Kasumi-1 (cell line): ENCODE results near the gene FARS2.

ENCODE experiments used
- DNase-seq, 2 experiments: peaks; one replicate each; lab custom pipeline; 2025; lab: John Stamatoyannopoulos, UW

FARS2 gene

DNA sequence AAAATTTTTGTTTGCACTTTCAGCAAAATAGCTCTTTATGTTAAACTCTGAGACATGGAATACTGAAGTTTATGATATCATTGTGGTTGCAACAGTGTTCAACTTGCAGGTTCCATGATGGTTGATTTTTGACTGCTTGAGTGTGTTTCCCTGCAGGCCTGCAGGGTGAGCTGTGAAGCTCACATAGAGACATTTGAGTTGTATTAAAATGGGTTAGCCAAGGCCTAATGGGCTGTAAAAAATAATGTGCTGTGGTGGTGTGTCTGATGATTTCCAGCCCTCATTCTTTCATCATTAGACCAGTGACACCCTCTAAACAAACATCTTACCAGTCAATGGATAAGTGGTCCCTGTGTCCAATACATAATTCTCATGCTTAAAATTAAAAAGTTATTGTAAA lies 321.4 kb downstream of the FARS2 start:
- no peak for DNase-seq

DNA sequence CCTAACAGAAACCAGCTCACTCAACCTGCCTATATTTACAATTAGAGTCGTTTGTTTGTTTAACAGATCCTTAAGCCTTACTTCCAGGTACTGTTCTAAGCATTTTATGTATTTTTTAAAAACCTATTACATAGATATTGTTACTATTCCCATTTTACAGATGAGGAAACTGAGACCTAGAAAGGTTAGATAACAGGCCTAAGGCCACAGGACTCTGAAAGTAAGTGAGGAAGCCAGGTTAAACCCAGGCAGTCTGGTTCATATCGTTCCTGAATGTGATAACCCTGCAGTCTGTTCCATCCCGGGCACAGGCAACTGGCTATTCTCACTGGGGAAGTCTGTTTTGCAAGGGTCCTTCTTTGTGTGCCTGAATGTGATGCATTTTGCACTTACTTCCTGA lies 322.2 kb downstream of the FARS2 start:
- no peak for DNase-seq

DNA sequence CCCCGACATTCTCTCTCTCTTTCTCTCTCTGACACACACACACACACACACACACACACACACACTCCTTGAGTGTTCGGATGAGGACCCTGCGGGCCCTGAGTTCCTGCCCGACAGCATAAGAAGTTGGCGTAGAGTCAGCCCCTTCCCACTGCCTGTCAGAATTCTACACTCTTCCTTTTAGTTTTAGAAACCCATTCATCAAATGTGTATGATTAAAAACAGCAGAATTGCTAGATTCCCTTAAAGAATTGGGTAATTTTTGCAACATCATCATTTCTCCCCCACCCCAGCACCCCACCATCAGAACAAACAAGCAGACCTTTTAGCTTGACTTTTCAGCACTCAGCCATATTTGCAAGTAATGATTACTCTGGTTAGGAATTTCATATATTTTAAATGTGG lies 322.8 kb downstream of the FARS2 start:
- DNase-seq, result no peak

DNA sequence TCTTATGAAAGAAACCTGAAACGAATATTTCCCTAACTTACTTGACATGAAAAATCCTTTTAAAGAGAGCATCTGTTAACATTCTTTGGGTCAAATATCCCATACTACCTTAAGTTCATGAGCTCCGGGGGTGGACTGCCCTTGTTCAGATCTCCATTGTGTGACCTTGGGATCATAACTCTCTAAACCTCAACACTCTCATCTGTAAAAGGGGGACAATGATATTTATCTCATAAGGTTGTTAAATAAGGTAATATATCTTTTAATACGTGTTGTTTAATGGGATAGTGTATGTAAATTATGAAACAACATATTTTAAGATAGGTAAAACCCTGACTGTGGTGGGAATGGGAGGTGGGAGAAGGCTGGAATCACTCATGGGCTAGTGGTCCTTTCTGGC lies 326.3 kb downstream of the FARS2 start:
- DNase-seq, result no peak

DNA sequence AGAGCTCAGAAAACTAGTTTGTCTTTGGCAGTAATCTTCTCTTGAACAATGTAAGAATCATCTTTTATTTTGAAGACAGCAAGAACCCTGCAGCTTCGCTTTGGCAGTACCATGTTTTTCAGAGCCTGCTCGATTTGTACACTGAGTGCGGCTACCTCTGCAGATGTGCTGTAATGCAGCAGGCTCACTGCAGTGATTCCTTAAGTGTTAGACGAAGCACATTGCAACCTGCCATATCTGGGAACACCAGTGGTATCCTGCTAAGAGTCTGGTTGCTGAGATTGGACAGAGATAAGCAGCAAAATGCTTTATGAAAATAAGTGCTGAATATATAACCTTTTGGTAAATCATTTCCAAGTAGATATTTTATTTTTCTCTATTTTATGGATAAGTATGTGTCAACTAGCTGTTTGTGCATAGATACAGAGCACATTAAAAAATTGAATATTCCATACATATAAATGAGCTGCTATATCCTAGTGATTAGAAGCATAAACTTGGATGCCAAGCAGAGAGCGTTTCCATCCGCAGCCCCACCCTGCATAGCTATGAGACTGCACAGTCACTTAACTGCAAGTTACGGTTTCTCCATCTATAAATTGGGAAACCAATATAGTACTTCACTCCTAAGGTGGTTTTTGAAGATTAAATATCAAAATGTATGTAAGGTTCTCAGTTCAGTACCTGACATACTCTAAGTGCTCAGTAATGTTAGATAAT lies 328.3 kb downstream of the FARS2 start:
- DNase-seq, result no peak

DNA sequence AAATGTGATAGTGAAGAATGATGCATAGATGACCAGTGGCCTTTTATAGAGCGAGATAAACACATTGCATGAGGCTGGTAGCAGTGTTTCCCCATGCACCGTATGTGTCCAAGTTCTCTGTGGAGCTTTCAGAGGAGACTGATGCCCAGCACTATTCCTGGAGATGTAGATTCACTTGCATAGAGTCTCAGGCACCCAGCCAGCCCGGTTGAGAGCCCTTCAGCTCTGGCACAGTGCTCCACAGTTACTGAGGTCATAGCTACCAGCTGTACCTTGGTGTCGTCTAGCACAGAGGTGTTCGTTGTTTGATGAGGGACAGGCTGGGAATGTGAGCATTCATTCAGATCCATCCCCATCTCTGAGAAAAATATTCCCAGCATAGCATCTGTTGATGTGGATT lies 328.9 kb downstream of the FARS2 start:
- no peak for DNase-seq

DNA sequence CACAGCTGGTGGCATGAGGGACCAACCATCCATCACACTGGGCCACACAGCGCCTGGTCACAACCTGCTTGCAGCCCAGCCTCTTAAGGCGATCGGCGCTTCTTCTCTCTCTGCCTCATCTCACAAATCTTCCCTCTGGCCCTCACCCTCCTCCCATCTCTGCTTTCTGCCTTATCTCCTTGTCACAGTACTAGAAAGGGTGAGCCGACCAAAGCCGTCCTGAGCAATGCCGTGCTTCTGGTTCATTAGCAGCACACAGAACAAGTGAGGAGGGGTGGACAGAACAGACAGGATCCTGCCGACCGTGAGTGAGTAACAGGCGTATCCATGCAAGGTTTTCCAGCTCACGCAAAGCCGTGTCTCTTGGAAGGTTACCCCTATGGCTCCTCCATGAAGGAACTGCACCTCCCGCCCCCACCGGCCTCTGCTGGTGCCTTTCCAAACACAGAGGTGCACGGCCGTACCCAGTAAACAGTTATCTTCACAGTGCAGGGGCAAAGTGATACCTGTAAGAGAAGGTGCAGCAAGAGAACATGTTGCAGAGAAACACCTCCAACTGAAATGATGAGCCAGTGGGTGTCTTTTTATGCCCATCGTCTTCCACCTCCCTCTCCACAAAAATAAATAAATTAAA lies 331.7 kb downstream of the FARS2 start:
- DNase-seq, result no peak

DNA sequence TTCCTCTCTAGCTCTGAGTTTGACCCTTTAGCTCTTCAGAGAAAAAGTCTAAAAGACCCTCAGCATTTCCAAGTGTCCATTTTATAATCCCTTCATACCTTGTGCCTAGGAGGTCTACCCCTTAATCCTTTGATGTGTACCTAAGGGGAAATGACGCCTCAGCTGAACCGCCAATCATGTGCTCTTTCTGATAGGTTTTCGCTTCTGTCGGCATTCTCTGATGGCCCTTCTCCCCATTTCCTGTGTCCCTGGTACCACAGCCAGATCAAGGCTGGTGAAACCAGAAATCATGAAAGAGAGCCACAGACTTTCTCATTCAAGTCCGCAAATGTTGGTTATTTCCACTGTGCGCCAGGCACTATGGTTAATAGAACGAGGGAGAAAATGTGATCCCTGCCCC lies 333.9 kb downstream of the FARS2 start:
- no peak for DNase-seq

DNA sequence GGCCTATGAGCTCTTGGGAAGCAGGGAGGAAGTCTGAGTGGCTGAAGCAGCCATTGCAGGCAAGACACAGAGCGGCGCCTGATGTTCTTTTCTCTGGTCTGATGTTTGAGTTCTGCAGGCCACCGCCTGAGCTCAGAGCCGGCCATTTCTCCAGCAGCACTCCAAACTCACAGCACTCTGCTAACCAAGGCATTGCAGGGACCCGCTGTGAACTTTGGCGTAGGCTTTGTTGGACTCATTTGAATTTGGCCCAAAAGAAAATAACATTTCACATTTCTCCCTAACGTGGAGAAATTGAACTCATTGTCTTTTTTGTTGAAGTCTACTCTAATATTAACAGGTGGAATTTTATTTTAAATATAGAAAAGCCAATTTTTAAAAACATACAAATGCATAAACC lies 336.1 kb downstream of the FARS2 start:
- no peak for DNase-seq

DNA sequence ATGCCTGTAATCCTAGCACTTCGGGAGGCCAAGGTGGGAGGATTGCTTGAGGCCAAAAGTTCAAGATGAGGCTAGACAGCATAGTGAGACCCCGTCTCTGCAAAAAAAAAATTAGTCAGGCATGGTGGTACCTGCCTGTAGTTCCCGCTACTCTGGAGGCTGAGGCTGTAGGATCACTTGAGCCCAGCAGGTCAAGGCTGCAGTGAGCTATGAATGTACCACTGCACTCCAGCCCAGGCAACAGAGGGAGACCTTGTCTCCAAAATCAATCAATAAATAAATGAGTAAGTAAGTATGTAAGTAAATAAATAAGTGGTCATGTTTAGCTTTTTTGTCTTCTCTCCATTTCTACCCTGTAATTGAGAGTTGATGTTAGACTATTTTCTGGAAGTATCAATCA lies 336.8 kb downstream of the FARS2 start:
- no peak for DNase-seq

DNA sequence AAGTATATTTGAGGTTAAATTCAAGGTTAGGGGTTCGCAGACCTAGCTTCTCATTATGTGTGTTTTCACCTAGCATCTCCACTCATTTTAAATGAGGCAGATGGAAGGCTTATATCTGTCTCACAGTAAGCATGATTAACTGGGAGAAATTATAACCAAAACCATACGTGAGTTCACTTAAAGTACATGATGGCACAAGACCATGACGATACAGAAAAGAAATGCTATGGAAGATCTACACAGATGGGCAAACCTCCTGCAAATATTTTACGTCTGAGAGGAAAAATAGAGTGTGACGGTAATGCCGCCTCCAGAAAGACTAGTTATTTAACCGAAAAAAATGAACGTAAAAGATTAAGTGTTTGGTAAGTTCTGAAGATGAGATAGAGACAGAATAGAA lies 337.8 kb downstream of the FARS2 start:
- DNase-seq, result no peak

DNA sequence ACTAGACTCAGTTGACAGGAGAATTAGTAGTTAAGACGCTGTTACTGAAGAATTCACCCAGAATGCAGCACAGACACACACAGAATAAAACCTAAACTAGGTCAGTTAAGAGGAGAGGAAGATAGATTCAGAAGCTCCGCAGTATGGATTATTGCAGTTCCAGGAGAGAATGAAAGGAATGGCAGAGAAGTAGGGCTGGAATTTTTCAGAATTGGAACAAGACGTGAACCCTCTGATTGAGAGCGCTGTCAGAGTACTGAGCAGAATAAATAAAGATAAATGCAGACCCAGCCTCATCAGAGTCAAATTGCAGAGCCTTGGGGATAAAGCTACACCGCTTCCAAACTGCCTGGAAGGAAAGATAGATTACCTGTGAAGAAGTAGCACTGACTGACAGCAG lies 344.6 kb downstream of the FARS2 start:
- DNase-seq, result no peak

DNA sequence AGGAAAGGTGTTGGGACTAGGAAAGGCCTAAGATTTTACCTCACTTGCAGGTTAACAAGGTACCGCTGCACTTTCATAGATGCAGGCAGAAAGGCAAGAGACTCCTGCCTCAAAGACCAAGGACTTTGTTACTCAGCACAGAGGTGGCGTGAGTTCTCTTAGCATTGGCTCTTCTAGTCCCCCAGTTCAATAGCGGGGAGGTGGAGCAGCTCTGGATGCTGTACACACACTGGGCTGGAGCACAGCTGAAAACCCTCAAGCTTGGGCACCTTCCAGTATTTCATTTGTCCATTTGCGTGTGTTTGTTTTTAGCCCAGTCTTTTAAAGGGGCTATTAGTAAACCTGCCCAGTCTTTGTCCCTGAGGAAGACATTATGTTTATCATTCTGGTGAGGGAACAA lies 345.2 kb downstream of the FARS2 start:
- DNase-seq, result no peak

DNA sequence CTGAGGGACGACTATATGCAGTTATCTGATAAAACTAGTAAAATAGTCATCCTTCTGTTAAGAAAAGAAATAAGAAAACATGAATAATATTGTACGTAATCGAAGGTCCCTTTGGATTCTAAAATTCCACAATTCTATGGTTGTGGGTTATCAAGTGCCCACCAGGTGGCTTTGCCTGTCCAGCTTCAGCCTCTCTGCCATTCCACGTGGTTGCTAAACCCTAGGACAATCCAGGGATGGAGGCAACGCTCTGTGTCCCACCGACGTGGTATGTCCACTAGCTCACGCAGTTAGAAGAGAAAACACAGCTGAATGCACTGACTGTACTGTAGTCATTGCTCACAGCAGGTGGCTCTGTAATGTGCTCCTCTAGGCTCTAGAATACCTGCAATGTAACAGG lies 349.3 kb downstream of the FARS2 start:
- DNase-seq, result no peak

DNA sequence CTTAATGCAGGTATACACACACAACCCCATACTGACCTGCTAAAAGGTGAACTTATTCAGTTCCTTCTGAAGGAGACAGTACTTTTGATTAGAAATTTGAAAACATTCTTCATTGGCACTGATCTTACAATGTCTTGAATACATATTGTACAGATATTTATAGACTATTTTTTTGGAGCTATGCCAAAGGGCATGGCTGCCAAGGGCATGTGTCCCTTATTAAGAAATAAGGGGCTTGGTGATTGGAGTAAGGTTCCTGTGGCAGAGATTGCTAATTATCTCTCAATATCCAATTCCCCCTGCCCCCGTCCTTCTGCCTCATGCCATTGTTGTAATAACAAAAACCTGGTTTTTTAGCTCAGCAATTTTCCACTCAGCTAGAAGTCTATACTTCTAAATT lies 355.9 kb downstream of the FARS2 start:
- no peak for DNase-seq

DNA sequence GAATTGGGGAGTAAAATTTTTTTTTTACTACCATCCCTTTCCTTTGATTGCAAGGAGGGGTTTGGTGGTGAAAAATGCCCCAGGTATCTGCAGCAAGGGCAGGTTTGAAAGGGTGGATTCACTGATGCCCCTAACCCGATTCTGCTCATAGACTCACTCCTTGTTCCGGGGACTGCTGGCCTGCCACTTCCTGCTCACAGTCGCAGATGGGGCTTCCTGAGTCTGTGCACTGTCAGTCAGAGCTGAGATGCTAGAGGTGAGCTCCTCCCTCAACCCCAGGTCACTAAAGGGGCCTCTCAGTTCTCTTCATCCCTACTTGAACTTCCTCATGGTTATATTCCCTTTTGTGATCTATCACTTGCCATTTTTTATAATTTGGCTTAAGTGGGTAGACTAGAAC lies 357.9 kb downstream of the FARS2 start:
- DNase-seq, result peak; percentile 22 to 26

DNA sequence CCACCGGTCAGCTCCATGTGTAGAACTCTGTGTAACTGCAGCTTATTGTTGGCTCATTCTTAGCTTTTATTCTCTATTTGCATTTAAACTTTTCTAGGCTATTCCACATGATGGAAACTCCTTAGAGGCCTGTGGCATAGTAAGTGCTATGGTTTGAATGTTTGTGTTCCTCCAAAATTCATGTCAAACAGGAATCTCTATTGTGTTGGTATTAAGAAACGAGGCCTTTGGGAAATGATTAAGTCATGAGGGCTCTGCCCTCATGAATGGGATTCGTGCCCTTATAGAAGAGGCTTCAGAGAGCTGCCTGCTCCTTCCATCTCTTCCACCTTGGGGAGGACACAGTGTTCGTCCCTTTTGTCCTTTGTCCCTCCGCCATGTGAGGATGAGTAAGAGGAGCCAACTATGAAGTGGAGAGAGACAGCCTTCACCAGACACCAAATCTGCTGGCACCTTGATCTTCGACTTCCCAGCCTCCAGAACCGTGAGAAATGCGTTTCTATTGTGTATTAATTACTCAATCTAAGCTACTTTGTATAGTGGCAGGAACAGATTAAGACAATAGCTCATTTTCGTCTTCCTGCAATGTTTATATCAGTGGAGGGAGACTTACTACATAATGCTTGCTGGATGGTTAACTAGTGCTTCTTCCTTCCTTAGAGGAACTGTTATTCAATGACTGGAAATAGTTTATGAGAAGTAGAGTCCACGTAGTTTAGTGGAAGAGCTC lies 361.1 kb downstream of the FARS2 start:
- no peak for DNase-seq

DNA sequence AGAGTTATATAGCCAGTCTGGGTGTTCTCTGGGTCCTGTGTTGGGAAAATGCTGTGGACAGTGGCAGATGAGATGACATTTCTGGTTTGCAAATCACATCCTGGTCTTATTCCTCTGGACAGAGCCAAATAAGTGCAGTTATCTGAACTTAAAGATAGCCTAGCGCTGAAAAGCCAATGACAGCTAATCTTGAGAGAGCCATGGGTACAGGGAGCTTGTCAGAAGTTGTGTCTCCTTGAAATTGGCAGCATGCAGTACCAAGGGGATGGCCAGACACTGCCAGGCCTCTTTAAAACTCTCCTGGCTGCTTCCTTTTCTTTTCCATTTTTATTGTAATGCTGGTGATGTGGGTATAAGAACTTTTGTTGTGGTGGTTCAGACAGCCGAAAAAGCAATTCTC lies 362.5 kb downstream of the FARS2 start:
- no peak for DNase-seq

DNA sequence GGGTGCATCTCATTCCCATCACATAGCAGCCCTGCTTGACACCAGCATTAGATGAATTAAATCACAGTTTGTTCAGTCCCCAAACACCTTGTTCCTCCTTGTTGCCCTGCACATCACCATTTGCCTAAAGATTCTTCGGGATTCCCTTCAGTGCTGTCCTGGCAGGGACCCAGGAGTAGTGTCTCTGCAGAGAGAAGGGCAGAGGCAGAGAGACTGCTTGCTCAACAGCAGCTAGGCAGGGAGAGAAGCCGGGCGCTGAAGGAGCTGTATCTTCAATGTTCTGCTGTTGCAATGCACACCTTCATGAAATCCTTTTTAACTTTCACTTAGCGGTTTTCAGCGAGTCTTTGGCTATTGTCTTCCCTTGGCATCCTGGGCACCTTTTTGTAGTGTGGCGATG lies 362.9 kb downstream of the FARS2 start:
- no peak for DNase-seq

DNA sequence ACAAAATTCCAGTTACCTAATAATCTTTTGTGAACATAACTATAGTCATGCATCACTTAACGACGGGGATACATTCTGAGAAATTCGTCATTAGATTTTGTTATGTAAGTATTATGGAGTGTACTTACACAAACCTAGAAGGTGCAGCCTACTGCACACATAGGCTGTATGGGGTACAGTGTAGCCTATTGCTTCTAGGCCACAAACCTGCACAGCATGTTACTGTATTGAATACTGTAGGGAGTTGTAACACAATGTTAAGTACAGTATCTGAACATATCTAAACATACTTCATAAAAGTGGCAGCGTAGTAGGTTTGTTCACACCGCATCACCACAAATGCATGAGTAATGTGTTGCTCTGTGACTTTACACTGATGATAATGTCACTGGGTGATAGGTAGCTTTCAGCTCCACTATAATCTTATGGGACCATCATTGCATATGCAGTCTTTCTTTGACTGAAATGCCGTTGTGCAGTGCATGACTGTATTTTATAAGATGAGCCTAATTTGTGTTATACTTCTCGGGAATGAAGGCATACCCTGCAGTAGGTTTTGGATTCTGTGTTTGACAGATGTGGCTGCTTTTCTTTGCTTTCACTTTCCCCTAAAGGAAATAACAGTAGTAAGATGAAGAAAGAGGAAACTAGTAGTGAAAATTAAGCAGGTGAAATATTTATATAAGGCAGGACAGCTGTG lies 365.6 kb downstream of the FARS2 start:
- peak in 1 of 2 experiments; percentile 36 for DNase-seq

DNA sequence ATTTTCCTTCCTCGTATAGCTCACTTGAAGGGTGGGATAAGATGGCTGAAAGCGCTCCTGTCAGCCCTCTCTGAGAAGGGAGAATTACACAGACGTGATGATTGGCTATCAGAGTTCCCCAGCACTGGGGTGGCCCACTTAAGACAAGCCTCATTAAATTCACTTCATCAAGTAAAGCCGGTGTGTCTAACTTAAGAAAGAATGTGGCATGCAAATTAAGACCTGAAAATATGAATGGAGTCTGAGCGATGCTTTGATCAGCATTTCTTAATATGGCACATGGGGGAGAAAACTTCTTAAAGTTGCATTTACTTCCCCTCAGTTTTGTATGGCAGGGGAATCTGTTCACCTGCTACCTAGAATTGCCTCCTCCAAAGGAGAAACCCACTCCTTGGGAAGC lies 369.3 kb downstream of the FARS2 start:
- no peak for DNase-seq

DNA sequence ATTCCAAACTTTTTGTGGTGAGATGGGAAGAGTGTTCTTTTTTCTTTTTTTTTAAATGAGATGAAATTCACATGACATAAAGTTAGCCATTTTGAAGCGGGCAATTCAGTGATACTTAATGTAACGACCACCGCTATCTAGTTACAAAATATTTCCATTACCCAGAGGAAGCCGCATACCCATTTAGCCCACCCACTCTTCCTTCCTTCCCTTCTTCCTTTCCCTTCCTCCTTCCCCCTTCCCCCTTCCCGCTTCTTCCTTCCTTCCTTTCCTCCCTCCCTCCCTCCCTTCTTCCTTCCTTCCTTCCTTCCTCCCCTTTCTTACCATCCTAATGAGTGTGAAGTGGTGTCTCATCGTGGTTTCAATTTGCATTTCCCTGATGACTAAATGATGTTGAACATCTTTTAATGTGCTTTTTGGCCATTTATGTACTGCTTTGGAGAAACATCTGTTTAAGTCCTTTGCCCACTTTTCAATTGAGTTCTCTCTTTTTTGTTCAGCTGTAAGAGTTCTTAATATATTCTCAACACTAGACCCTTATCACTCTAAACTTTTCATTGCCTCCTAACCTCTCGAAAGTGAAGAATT lies 371.1 kb downstream of the FARS2 start:
- no peak for DNase-seq
